OCI-LY1 (cell line): ENCODE results near the gene SDK2.

Experiments used
- H2AFZ ChIP-seq: fragments of 200-600 bp; sonication (generic), shearing (Covaris generic); 2 replicates; pipeline ENCODE4 v1.6.0; 2014; ENCODE audit warnings: antibody characterized with exemption, mild to moderate bottlenecking, low read length
- H3F3A ChIP-seq: fragments of 200-600 bp; sonication (generic), shearing (Covaris generic); 2 replicates; pipeline ENCODE4 v1.6.0; 2014; ENCODE audit warnings: mild to moderate bottlenecking, antibody characterized with exemption, low read length, moderate library complexity; ENCODE audit not compliant: insufficient read depth
- H3K27ac ChIP-seq: fragments of 200-600 bp; sonication (generic); 2 replicates; pipeline ENCODE4 v1.5.1; 2014; ENCODE audit warnings: low read length, mixed run types, mild to moderate bottlenecking, low read depth; ENCODE audit not compliant: poor library complexity, severe bottlenecking
- H3K27me3 ChIP-seq: fragments of 200-600 bp; sonication (generic); 2 replicates; pipeline ENCODE4 v1.6.0; 2014; ENCODE audit warnings: antibody characterized with exemption, mild to moderate bottlenecking, low read length, moderate library complexity; ENCODE audit not compliant: insufficient read depth
- H3K36me3 ChIP-seq: fragments of 200-600 bp; sonication (generic); 2 replicates; pipeline ENCODE4 v1.6.1; 2014; ENCODE audit warnings: mild to moderate bottlenecking, antibody characterized with exemption, low read length, moderate library complexity, mixed read lengths; ENCODE audit not compliant: insufficient read depth
- H3K4me1 ChIP-seq: fragments of 200-600 bp; sonication (generic); 2 replicates; pipeline ENCODE4 v1.5.1; 2014; ENCODE audit warnings: mild to moderate bottlenecking, low read length, moderate library complexity; ENCODE audit not compliant: insufficient read depth, severe bottlenecking
- H3K4me2 ChIP-seq: fragments of 200-600 bp; sonication (generic), shearing (Covaris generic); 2 replicates; pipeline ENCODE4 v1.6.1; 2014; ENCODE audit warnings: low read length
- H3K4me3 ChIP-seq: fragments of 200-600 bp; sonication (generic); 2 replicates; pipeline ENCODE4 v1.5.1; 2014; ENCODE audit warnings: low read length, low read depth, mild to moderate bottlenecking, mixed read lengths; ENCODE audit not compliant: poor library complexity, severe bottlenecking
- H3K79me2 ChIP-seq: fragments of 200-600 bp; shearing (Covaris generic); 2 replicates; pipeline ENCODE4 v1.6.1; 2016; ENCODE audit warnings: mixed run types, low read length, mixed read lengths; ENCODE audit not compliant: insufficient read depth
- H3K9ac ChIP-seq: fragments of 200-600 bp; sonication (generic), shearing (Covaris generic); 2 replicates; pipeline ENCODE4 v1.6.1; 2014; ENCODE audit warnings: mild to moderate bottlenecking, low read length, mixed read lengths
- H3K9me2 ChIP-seq: fragments of 200-600 bp; sonication (generic), shearing (Covaris generic); 2 replicates; pipeline ENCODE4 v1.6.1; 2014; ENCODE audit warnings: low read depth, mild to moderate bottlenecking, low read length, mixed read lengths
- H3K9me3 ChIP-seq: fragments of 200-600 bp; shearing (Covaris generic); 2 replicates; pipeline ENCODE4 v1.6.1; 2014; ENCODE audit warnings: low read length, mixed read lengths
- H4K20me1 ChIP-seq: fragments of 200-600 bp; sonication (generic), shearing (Covaris generic); 2 replicates; pipeline ENCODE4 v1.6.0; 2016; ENCODE audit warnings: mild to moderate bottlenecking, low read length; ENCODE audit not compliant: insufficient read depth
- EZH2 ChIP-seq: fragments of 200-600 bp; sonication (generic), shearing (Covaris generic); IDR thresholded peaks from 2 replicates; pipeline ENCODE4 v1.8.0; 2017; ENCODE audit warnings: borderline replicate concordance, mixed run types, mild to moderate bottlenecking, antibody characterized with exemption, low read length, moderate library complexity, mixed read lengths
- TF ChIP-seq, protein P1 (sequence below): fragments of 200-600 bp; sonication (generic), shearing (Covaris generic); IDR thresholded peaks from 2 replicates; pipeline ENCODE4 v1.5.1; 2017; ENCODE audit warnings: mild to moderate bottlenecking, antibody characterized with exemption, low read length, moderate library complexity, mixed read lengths

Gene SDK2

GRCh38 chr17:73635101-73635817 lies 9.0 kb downstream of the SDK2 start:
- Histone ChIP-seq H3F3A (no peaks in the 10 kb centered on the region), H3K36me3 (no peaks in the 10 kb centered on the region), H3K4me3 (no peak overlapping the region), H3K27ac (no peak overlapping the region), H3K4me1 (no peaks in the 10 kb centered on the region), H3K9me2 (no peaks in the 10 kb centered on the region), H3K79me2 (no peaks in the 10 kb centered on the region), H4K20me1 (no peaks in the 10 kb centered on the region), H3K9me3 (no peaks in the 10 kb centered on the region), H3K9ac (no peak overlapping the region), H3K4me2 (no peak overlapping the region), H3K27me3 (peaks cover 5% of the 10 kb centered on the region; the same call in 1 of the 2 replicates), H2AFZ (no peak overlapping the region)
- TF ChIP-seq, protein P1, sequence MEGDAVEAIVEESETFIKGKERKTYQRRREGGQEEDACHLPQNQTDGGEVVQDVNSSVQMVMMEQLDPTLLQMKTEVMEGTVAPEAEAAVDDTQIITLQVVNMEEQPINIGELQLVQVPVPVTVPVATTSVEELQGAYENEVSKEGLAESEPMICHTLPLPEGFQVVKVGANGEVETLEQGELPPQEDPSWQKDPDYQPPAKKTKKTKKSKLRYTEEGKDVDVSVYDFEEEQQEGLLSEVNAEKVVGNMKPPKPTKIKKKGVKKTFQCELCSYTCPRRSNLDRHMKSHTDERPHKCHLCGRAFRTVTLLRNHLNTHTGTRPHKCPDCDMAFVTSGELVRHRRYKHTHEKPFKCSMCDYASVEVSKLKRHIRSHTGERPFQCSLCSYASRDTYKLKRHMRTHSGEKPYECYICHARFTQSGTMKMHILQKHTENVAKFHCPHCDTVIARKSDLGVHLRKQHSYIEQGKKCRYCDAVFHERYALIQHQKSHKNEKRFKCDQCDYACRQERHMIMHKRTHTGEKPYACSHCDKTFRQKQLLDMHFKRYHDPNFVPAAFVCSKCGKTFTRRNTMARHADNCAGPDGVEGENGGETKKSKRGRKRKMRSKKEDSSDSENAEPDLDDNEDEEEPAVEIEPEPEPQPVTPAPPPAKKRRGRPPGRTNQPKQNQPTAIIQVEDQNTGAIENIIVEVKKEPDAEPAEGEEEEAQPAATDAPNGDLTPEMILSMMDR = no peak
- no peak for TF ChIP-seq EZH2

DNA sequence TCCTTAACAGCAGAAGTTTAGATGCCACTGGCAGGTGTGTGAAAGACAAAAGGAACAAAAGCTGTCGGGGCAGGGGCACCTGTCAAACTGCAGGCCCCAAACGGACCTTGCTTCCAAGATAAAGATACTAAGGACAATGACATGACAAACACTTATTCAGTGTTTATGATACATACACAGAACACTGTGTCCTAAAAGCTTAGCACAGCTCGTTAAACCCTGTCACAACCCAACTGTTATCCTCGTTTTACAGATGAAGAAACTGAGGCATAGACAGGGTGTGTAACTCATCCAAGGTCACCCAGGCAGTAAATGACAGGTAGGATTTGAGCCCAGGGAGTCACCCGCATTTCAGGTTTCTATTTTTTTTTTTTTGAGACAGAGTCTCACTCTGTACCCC lies 9.6 kb downstream of the SDK2 start:
- no peak overlapping the region for H2AFZ ChIP-seq
- no peak for TF ChIP-seq EZH2
- TF ChIP-seq, protein P1 = no peak
- H3K9ac ChIP-seq = no peak overlapping the region
- no peaks in the 10 kb centered on the region for H3F3A ChIP-seq
- no peaks in the 10 kb centered on the region for H3K79me2 ChIP-seq
- no peak overlapping the region for H3K4me2 ChIP-seq
- H3K27ac ChIP-seq = no peak overlapping the region
- H3K36me3 ChIP-seq = no peaks in the 10 kb centered on the region
- no peaks in the 10 kb centered on the region for H3K4me1 ChIP-seq
- no peak overlapping the region for H3K4me3 ChIP-seq
- H3K27me3 ChIP-seq = 0 out of 2 replicates have a peak, but pooled peaks cover 5% of the 10 kb centered on the region
- H3K9me3 ChIP-seq = no peaks in the 10 kb centered on the region
- no peaks in the 10 kb centered on the region for H4K20me1 ChIP-seq
- no peaks in the 10 kb centered on the region for H3K9me2 ChIP-seq

GRCh38 chr17:73633736-73634135 lies 10.5 kb downstream of the SDK2 start:
- no peaks in the 10 kb centered on the region for H3K9me2 ChIP-seq
- H3K4me3 ChIP-seq = no peak overlapping the region
- no peak overlapping the region for H3K4me2 ChIP-seq
- H3K4me1 ChIP-seq = no peaks in the 10 kb centered on the region
- TF ChIP-seq, protein P1 = no peak
- H3K79me2 ChIP-seq = no peaks in the 10 kb centered on the region
- H3F3A ChIP-seq = no peaks in the 10 kb centered on the region
- H3K36me3 ChIP-seq = no peaks in the 10 kb centered on the region
- H3K27ac ChIP-seq = no peak overlapping the region
- H2AFZ ChIP-seq = no peak overlapping the region
- H3K9ac ChIP-seq = no peak overlapping the region
- H3K27me3 ChIP-seq = 0 out of 2 replicates have a peak, but pooled peaks cover 5% of the 10 kb centered on the region
- no peaks in the 10 kb centered on the region for H4K20me1 ChIP-seq
- H3K9me3 ChIP-seq = no peaks in the 10 kb centered on the region
